GM20431 (cell line): ENCODE data around the gene GDI2.
"Not testable (repeated sequence)": the region's sequence is repeated elsewhere in the genome, so short reads cannot be mapped to it uniquely, and the experiment has no call there.

Experiments
- in situ Hi-C: fragments of 300-500 bp; cut with MseI, MboI; formaldehyde crosslinking; loops from one replicate; pipeline ENCODE4 v1.15.0; 2020; ENCODE audit warnings: low sequenced_read_pairs; ENCODE audit not compliant: unreplicated experiment

The GDI2 gene

DNA sequence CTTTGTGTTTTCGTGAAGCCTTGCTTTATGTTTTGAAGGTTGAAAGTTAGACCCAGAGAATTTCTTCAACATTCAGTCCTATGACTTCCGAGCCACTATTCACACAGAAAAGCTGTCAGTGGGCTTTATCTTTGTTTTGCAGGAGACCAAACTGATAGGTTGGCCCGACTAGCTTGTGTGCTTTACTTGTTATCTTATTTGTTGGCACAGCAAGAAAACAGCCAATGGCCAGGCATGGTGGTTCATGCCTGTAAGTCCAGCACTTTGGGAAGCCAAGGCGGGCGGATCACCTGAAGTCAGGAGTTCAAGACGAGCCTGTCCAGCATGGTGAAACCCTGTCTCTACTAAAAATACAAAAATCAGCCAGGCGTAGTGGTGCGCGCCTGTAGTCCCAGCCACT lies 16.0 kb upstream of the GDI2 start:
- in situ Hi-C loops: no loop called here

DNA sequence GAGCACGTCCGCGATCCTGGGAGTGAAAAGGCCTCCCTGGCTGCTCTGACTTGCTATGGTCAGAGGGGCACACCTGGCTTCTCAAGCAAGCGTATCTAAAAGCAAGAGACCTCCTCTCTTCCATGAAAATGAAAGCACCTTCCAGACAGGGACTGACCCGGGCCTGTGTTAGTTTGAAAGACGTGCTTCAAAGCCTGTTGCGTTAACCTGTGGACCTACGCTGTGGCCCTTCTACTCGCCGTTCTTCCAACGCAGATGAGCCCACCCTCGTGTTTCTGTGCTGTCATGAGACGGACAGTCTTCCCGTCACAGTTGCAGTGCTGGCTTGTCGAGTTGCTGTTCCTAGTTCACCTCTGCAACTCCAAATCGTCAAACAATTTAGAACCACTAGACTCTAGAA lies 15.5 kb upstream of the GDI2 start:
- in situ Hi-C loops: no loop called here

DNA sequence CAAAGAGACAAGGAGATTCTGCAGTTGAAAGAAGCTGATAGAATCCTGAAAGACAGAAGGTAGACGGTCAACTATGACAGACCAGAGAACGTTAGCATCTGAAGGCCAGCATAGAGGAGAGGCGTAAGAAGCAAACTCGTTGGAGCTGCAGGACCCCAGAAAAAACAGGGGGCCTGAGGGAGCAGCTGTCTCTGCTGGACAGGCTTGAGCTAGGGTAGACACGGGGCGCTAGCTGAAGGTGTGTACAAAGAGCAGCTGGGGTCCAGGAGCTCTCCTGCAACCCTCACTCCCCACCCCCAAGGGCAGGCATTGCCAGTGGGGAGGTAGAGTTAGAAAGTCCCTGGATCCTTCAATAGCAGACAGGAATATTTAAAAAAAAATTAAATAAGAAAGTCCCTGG lies 14.6 kb upstream of the GDI2 start:
- in situ Hi-C loops: no loop called here

DNA sequence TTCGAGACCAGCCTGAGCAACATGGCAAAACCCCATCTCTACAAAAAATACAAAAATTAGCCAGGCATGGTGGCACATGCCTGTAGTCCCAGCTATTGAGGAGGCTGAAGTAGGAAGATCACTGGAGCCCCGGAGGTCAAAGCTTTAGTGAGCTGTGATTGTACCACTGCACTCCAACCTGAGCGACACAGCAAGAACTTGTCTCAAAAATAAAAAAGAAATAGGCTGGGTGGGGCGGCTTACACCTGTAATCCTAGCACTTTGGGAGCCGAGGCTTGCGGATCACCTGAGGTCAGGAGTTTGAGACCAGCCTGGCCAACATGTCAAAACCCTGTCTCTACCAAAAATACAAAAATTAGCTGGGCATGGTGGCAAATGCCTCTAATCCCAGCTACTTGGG lies 13.3 kb upstream of the GDI2 start:
- in situ Hi-C loops: not testable (repeated sequence)

DNA sequence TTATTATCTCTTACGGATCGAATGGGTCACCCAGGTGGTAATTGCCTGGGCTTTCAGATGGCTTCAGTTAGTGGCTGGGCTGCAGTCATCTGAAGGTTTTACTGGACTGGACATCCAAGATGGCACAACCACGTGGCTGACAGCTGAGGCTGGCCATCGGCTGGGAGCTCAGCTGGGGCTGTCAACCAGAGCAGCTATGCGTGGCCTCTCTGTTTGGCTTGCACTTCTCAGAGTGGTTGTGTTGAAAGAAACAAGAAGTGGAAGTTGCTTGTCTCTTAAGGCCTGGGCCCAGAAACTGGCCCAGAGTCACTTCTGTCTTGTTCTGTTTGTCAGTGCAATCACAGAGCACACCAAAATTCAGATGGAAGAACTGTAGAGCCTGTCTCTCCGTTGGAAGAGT lies 5.7 kb upstream of the GDI2 start:
- in situ Hi-C loops: no loop called here

DNA sequence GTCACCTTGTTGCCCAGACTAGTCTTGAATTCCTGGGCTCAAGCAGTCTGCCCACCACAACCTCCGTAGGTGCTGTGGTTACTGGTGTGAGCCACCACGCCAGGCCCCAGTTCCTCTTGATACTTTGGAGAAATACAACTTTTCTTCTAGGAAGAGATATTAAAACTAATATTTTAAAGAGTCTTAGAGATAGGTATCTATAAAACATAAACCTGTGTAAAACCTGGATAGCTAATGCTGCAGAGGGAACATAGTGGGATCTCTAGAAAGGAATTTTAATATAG lies 4.8 kb upstream of the GDI2 start:
- in situ Hi-C loops: no loop called here

DNA sequence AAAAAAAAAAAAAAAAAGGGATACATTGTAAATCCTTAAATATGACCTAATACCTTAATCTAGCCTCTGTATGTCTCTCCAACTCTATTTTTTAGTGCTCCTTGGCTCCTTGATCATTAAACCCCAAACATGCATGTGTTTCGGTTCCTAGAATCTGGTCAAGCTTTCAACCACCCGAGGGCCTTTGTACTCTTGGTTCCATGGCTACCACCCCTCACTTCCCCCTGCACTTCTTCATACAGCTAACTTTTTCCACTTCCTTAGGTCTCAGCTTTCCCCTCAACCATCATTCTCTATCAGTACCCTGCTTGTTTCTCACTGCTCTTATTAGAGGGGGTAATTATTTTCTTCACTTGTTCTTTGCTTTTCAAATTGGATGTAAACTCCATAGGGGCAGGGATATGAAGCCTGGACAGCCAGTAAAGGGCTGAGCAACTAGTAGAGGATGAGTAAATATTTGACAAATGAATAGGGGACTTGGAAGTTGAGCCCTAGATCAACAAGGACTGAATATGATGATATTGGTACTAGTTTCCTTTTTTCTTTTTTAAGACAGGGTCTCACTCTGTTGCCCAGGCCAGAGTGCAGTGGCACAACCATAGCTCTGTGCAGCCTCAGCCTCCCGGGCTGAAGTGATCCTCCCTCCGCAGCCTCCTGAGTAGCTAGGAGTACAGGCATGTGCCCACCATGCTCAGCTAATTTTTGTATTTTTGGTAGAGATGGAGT lies 4.3 kb upstream of the GDI2 start:
- in situ Hi-C loops: no loop called here

DNA sequence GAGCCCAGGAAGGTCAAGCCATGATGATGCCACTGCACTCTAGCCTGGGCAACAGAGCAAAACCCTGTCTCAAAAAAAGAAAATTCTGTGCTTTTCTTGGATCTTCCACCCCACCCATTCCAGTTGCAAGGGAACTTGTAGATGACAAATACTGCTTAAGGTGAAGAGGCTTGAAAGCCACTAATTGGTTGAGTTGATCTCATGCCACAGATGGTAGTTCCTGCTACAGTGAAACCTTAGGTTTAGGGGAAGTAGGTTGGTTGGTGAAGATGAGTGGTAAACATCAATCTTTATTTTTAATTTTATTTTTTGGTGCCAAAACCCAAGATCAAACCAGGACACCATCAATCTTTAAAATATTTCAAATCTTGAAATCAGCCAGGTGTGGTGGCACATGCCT lies 2.9 kb upstream of the GDI2 start:
- in situ Hi-C loops: no loop called here

DNA sequence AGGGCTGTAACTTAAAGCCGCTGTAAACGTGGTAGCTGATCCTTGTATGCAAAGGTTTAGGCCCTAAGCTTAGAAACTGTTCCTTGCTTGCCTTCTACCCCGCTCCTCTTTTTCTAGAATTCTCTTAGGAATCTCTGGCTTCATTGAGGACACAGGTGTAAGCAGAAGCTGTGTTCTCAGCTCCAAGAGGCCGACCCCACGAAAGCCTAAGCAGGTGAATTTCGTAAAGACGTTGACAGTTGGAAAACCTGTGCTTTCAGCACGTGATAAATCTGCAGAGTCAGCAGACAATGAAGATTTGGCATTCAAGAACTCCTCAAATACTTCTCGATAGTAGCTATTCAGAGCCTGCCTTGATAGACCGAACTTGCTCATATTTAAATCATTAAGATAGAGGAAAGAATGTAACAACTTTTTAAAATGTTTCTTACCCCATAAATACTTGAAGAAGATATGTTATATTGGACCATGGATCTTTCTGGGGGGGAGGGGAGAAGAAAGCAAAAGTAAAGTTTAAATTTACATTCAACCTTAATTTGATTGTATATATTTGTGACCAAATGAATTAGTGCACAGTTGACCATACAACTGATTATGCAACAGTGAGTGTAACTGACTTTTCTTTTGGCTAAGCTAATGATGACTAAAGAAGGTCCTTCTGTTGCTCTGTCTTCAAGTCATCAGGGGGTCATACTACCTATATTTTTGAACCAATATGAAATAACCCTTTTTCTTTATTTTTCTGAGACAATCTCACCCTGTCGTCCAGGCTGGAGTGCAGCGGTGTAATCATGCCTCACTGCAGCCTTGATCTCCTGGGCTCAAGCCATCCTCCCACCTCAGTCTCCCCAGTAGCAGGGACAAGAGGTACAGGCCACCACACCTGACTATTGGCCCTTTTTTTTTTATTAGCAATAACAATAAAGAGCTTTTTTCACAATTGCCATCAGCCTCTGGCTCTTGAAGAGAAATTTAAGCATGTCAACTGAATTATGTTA lies 1.2 kb upstream of the GDI2 start:
- in situ Hi-C loops: no loop called here

DNA sequence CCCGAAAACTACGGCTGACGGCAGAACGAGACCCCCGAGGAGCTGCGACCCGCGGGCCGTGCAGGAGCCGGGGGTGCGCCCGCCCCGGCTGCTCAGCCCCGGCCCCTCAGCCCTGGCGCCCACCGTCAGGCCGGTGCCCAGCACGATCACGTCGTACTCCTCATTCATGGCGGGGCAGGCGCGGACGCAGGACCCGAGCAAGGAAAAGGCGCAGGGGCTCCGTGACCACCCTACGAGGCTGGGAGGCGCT lies 218 bp downstream of the GDI2 start:
- in situ Hi-C loops: no loop called here

DNA sequence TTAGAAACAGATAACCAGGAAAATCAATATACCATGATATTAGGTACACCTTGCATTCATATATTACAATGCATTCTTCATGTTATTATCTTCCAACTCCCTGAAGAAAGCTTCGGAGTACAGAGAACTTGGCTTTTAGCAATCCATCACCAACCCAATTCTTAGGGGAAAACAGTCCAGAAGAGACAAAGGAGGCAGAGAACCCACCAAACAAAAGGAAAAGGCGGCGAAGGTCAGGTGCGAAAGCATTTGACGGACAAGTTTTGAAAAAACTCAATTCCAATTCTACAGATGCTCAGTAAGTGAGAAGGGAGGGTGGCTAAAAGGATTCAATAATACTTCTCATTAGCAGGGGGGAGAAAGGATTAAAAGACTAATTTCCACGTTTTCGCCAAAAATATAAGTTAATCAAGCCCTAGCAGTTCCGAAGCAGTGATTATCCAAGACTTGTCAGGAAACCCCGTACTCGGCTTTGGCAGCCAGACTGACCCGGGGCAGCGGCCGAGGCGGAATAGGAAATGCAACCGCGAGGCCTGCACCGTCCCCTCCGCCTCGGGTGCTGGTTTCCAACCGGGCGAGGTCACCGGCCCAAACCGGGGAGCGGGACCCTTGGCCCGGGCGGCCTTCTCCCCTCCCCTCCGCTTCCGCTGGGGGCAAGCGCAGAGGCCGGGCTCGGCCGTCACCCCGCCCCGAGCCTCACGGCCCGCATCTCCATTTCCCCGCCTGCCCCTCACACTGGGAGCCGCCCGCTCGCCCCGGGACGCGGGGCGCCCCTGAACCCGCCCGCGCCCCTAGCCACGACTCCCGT lies 747 bp downstream of the GDI2 start:
- in situ Hi-C loops: no loop called here

DNA sequence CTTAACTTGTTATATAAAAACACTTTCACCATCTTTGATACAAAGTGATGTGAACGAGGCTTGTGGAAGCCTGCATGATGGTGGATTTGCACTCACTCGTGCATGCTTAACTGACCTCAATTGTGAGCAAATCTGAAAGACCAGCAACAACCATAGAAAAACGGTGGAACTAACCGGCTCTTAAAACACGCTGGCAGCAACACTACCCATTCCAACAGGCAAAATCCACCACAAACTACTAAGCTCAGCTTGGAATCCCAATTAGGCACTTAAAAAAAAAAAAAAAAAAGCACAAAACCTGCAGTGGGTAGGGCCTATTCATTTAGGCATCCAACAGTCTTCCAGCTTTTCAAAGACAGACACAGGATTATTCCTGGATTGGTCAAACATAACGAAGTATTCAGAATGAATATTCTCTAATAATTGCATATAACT lies 1.8 kb downstream of the GDI2 start:
- in situ Hi-C loops: no loop called here

DNA sequence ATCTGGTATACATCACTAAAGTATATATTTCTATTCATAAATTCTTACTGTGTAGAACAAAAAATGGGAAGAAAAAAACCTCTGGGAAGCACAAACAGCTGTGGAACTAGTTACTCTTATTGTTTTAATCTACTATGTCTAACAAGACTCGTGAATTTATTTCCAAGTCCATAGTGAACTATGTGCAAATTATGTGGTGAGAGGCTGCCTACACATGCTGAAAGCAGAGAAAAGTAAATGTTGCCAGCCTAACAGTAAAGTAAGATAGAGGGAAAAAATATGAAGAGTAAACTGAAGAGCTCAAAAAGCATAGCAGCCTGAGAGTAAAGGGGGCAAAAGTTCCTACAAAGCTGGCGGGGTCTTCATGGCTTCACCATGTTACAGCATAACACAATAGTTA lies 3.0 kb downstream of the GDI2 start:
- in situ Hi-C loops: no loop called here

DNA sequence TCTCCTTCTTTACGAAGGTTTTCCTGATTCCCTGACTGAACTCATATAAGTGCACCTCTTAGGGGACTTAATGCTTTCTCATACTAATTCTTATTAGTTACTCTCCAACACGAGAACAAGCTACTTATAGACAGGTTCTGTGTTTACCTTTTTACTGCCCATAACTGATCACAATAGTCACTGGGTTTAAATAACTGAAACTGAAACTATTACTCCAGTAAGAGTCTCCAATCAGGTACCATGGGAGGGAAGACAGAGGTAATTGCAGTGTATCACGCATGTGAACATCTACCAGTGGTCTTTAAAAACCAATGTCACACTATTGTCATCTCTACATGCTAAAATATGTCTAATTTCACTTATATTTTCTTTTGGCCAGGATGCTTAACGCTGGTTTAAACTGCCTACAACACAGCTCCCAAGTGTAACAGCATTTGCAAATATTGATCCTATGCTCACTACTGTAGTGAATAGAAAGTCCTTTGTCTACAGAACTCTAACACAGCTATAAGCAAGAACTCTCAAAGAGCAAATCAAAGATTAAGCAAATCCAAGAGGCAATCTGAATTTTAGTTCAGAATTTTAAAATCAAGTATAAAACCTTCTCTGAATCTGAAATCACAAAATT lies 3.6 kb downstream of the GDI2 start:
- in situ Hi-C loops: no loop called here

DNA sequence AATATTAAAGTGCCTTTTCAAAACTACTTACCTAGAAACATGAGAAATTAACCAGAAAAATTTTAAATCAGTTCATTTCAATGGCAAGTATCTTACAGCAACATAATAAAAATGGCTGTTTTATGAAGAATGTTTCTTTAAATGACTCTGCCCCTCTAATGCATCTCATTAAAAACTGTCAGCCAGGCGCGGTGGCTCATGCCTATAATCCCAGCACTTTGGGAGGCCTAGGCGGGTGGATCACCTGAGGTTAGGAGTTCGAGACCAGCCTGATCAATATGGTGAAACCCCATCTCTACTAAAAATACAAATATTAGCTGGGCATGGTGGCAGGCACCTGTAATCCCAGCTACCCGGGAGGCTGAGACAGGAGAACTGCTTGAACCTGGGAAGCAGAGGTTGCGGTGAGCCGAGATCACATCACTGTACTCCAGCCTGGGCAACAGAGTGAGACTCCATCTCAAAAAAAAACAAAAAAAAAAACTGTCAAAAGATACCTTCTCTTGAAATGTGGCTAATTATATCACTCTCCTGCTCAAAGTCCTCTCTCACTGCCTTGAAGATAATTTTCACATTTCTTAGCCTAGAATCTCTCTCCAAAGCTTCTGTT lies 4.3 kb downstream of the GDI2 start:
- in situ Hi-C loops: not testable (repeated sequence)

DNA sequence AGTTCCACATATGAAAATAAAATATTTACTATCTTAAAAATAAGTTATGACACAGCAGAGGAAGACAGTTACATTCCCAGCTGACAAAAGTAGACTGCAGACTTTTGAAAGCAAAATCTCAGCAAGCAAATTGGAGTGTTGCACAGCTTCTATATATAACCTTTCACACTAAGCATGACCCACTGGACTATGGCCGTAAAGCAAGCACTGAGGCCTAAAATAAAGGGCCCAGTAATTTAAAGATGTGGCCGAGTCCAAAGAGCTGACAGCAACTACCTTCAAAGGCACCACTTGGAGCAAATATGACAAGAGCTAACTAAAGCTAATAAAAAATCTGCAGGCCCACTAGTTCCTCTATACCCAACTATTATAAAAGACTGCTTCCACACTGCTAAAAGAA lies 6.5 kb downstream of the GDI2 start:
- in situ Hi-C loops: no loop called here

DNA sequence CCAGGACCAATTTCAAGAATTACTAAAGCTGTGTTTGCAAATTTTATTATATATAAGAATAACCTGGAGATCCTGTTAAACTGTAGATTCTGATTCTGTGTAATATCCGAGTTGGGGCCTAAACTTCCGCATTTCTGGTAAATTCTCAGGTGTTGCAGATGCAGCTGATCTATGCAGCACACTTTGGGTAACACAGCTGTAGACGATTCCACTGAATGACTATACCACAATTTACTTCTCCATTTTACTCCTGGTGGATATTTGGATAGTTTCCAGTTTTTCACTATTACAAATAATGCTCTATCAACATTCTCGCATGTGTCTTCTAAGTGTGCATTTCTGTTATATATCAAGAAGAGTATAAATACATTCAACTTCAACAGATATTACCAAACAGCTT lies 7.5 kb downstream of the GDI2 start:
- in situ Hi-C loops: no loop called here

DNA sequence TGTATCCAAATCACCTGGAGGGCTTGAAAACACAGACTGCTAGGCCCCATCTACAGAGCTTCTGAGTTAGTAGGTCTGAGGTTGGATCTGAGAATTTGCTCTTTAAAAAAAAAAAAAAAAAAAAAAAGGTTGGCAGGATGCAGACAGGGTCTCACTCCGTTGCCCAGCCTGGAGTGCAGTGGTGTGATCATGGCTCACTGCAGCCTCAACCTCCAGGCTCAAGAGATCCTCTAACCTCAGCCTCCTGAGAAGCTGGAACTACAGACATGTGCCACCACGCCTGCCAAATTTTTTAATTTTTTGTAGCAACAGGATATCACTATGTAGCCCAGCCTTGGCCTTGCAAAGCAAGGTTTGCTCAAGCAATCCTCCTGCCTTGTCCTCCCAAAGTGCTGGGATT lies 8.0 kb downstream of the GDI2 start:
- in situ Hi-C loops: no loop called here

DNA sequence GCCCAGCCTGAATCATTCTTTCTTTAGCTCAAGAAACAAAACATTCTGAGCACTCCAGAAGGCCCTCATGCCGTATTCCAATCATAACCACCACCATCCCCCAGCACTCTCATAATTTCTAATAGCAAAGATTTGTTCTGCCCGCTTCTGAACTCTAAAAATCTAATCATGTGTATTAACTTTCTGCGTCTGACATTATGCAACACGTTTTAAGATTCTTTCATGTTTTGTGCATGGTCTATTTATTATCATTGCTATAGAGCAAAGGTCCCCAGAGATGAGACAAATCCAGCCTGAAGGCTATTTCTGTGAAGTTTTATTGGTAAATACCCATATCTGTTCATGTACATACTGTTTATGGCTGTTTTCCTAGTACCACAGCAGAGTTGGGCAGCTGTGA lies 8.8 kb downstream of the GDI2 start:
- in situ Hi-C loops: no loop called here

DNA sequence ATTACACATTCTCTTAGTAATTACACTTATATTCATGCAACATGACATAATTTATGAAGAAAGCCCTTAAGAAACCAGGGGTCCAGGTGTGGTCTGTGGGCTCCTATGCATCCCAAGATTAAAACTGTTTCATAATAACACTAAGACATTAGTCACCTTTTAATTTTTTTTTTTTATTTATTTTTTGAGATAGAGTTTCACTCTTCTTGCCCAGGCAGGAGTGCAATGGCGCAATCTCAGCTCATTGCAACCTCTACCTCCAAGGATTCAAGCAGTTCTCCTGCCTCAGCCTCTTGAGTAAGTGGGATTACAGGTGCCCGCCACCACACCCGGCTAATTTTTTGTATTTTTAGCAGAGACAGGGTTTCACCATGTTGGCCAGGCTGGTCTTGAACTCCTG lies 12.5 kb downstream of the GDI2 start:
- in situ Hi-C loops: no loop called here
